SU-DHL-6 (cell line): ENCODE measurements around the gene TAL2.

Source experiments
- CTCF ChIP-seq: fragments of 200-600 bp; sonication (generic); IDR thresholded peaks from one replicate; pipeline ENCODE4 v1.5.1; 2017; ENCODE audit warnings: antibody characterized with exemption, mild to moderate bottlenecking, low read length, moderate library complexity; ENCODE audit not compliant: insufficient read depth, poor library complexity, severe bottlenecking
- EZH2phosphoT487 ChIP-seq: fragments of 200-600 bp; sonication (generic), shearing (Covaris generic); conservative IDR thresholded peaks from 2 replicates; pipeline ENCODE4 v1.6.1; 2018; ENCODE audit warnings: mild to moderate bottlenecking, antibody characterized with exemption, low read length, moderate library complexity, mixed read lengths

DNA sequence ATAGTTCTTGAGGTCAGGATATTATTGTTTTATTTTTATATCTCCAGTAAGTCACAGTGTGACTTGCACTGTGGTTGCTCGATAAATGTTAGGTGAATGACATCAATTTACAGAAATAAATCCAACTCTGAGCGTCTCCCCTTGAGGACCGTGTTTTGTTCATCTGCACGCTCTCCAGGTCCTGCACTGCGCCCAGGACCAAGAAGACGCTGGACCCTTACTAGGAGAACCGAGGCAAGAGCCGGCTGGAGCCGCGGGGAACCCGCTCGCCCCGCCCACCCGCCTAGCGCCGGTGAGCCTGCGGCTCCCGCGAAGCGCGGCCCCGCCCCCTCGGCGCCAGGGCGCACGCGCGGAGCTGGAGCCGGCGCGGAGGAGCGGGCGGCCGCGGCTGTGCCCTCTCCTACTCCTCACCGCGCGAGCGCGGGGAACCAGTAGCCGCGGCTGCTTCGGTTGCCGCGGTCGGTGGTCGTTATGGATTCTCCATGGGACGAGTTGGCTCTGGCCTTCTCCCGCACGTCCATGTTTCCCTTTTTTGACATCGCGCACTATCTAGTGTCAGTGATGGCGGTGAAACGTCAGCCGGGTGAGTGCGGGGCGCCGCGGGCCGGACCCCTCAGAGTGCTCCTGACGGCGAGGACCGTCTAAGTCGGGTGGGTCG lies 32.1 kb downstream of the TAL2 start, which contains the start of gene TMEM38B:
- TF ChIP-seq CTCF, result no peak
- no peak for TF ChIP-seq EZH2phosphoT487
